NT2/D1 (cell line): ENCODE data around the gene CBX6.

ENCODE experiments used
- DNase-seq: peaks from one replicate; pipeline ENCODE4 v3.0.0-alpha.2; 2011; ENCODE audit warnings: low read depth, low spot score
- H3K27me3 ChIP-seq: 2 replicates; pipeline ENCODE4 v1.6.0; 2011; ENCODE audit warnings: mild to moderate bottlenecking; ENCODE audit not compliant: insufficient read length, insufficient read depth
- H3K36me3 ChIP-seq: 2 replicates; pipeline ENCODE4 v1.6.1; 2011; ENCODE audit warnings: mild to moderate bottlenecking, low read length, mixed read lengths; ENCODE audit not compliant: insufficient read depth, insufficient read length
- H3K4me1 ChIP-seq: 2 replicates; pipeline ENCODE4 v1.5.1; 2011; ENCODE audit not compliant: insufficient read depth, insufficient read length
- H3K4me3 ChIP-seq: 2 replicates; pipeline ENCODE4 v1.5.1; 2011; ENCODE audit warnings: low read depth; ENCODE audit not compliant: insufficient read length
- H3K9ac ChIP-seq: 2 replicates; pipeline ENCODE4 v1.6.0; 2011; ENCODE audit warnings: low read depth; ENCODE audit not compliant: insufficient read length
- H3K9me3 ChIP-seq: 2 replicates; pipeline ENCODE4 v1.5.1; 2011; ENCODE audit warnings: mild to moderate bottlenecking, low read length; ENCODE audit not compliant: insufficient read depth
- SUZ12 ChIP-seq: IDR thresholded peaks from 2 replicates; pipeline ENCODE4 v1.6.1; 2011; ENCODE audit not compliant: insufficient read length, insufficient read depth; ENCODE audit errors: extremely low read depth
- YY1 ChIP-seq: IDR thresholded peaks from 2 replicates; pipeline ENCODE4 v1.6.1; 2011; ENCODE audit not compliant: insufficient read length, insufficient read depth
- ZNF274 ChIP-seq: IDR thresholded peaks from 2 replicates; pipeline ENCODE4 v1.6.1; 2011; ENCODE audit warnings: mild to moderate bottlenecking, low read depth, low read length

The CBX6 gene

DNA sequence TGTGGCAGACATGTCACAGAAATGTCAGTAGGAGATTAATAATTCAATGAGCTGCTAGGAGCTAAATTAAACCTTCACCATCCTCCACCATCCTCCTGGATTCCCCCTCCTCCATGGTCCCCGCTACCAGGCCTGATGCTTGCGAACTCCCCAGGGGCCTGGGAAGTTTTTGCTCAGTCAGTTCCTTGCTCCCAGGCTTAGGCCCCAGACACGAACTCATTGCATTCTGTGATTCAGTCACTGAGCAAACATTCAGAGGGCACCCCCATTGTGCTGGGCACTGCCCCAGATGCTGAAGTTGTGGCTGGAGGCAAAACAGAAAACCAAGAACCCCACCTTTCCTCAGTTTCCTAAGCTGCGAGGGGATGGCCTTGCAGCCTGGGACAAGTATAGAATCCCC lies 42.5 kb downstream of the CBX6 start:
- Histone ChIP-seq H3K9ac (no peak overlapping the region), H3K36me3 (peaks cover 7% of the 10 kb centered on the region), H3K4me1 (peaks cover 3% of the 10 kb centered on the region), H3K9me3 (peaks cover 15% of the 10 kb centered on the region; the same call in 1 of the 2 replicates), H3K27me3 (no peaks in the 10 kb centered on the region), H3K4me3 (no peak overlapping the region)
- TF ChIP-seq YY1: no peak
- TF ChIP-seq SUZ12: no peak
- no peak for TF ChIP-seq ZNF274
- no peak for DNase-seq

GRCh38 chr22:38828616-38829205 lies 43.3 kb downstream of the CBX6 start:
- Histone ChIP-seq H3K27me3 (no peaks in the 10 kb centered on the region), H3K9me3 (peaks cover 15% of the 10 kb centered on the region; the same call in 1 of the 2 replicates), H3K9ac (no peak overlapping the region), H3K36me3 (peaks cover 7% of the 10 kb centered on the region), H3K4me1 (no peaks in the 10 kb centered on the region), H3K4me3 (no peak overlapping the region)
- DNase-seq: no peak
- TF ChIP-seq YY1: no peak
- TF ChIP-seq ZNF274: no peak
- TF ChIP-seq SUZ12: no peak

DNA sequence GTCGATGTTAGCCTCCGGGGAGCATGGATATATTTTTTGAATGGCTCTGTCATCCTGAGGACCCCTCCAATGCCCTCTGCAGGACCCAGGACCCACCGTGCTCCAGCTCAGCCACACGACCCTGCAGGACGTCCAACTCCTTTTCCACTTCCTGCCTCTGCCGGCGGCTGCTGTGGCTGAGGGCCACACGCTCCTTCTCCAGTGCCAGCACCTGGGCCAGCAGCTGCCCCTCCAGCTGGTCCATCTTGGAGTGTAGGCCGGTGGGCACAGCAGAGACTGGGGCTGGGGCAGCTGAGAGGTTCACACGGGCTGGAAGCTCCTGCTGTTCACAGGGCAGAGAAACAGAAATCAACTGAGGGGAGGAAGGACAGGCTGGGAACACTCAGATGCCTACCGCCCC lies 43.8 kb downstream of the CBX6 start:
- H3K27me3 ChIP-seq: no peaks in the 10 kb centered on the region
- no peaks in the 10 kb centered on the region for H3K4me1 ChIP-seq
- no peak overlapping the region for H3K9ac ChIP-seq
- peaks cover 15% of the 10 kb centered on the region; the same call in 1 of the 2 replicates for H3K9me3 ChIP-seq
- no peak for DNase-seq
- no peak for TF ChIP-seq YY1
- TF ChIP-seq SUZ12: no peak
- TF ChIP-seq ZNF274: no peak
- H3K36me3 ChIP-seq: peaks cover 7% of the 10 kb centered on the region
- H3K4me3 ChIP-seq: no peak overlapping the region

- no peak for TF ChIP-seq ZNF274
- TF ChIP-seq YY1: no peak
- no peak for TF ChIP-seq SUZ12
- Histone ChIP-seq H3K4me1 (no peaks in the 10 kb centered on the region), H3K36me3 (peaks cover 7% of the 10 kb centered on the region), H3K9me3 (peaks cover 15% of the 10 kb centered on the region; the same call in 1 of the 2 replicates), H3K9ac (no peak overlapping the region), H3K4me3 (no peak overlapping the region), H3K27me3 (no peaks in the 10 kb centered on the region)
- no peak for DNase-seq
These were observed 44.5 kb downstream of the CBX6 start for GRCh38 chr22:38827510-38827909.

GRCh38 chr22:38826801-38827200 lies 45.2 kb downstream of the CBX6 start:
- TF ChIP-seq YY1 (no peak), SUZ12 (no peak), ZNF274 (no peak)
- Histone ChIP-seq H3K27me3 (no peaks in the 10 kb centered on the region), H3K4me1 (no peaks in the 10 kb centered on the region), H3K9ac (no peak overlapping the region), H3K36me3 (peaks cover 7% of the 10 kb centered on the region), H3K9me3 (peaks cover 15% of the 10 kb centered on the region; the same call in 1 of the 2 replicates), H3K4me3 (no peak overlapping the region)
- DNase-seq: no peak

GRCh38 chr22:38826386-38826785 lies 45.6 kb downstream of the CBX6 start:
- H3K4me1 ChIP-seq: no peaks in the 10 kb centered on the region
- H3K9ac ChIP-seq: no peak overlapping the region
- peaks cover 7% of the 10 kb centered on the region for H3K36me3 ChIP-seq
- TF ChIP-seq ZNF274 (no peak), SUZ12 (no peak), YY1 (no peak)
- H3K27me3 ChIP-seq: no peaks in the 10 kb centered on the region
- no peak overlapping the region for H3K4me3 ChIP-seq
- peaks cover 13% of the 10 kb centered on the region; the same call in 1 of the 2 replicates for H3K9me3 ChIP-seq
- DNase-seq: no peak

GRCh38 chr22:38824585-38824984 lies 47.4 kb downstream of the CBX6 start:
- Histone ChIP-seq H3K4me3 (no peak overlapping the region), H3K27me3 (no peaks in the 10 kb centered on the region), H3K4me1 (no peaks in the 10 kb centered on the region), H3K9me3 (0 out of 2 replicates have a peak, but pooled peaks cover 5% of the 10 kb centered on the region), H3K36me3 (peaks cover 7% of the 10 kb centered on the region), H3K9ac (no peak overlapping the region)
- TF ChIP-seq YY1: no peak
- TF ChIP-seq ZNF274: no peak
- no peak for TF ChIP-seq SUZ12
- DNase-seq: peak; percentile 68
